BJ (cell line): Measurements from ENCODE around the gene MEAF6. TPM values are rescaled to one million over a fixed set of nuclear protein-coding genes. Genes with fewer than 3 reads are reported as not detected.

ENCODE experiments used
- CTCF ChIA-PET: fragments of 350-600 bp; formaldehyde crosslinking; extraction: SDS; loops from one replicate; lab custom pipeline; 2021; ENCODE audit warnings: antibody characterized with exemption, inconsistent platforms; lab: Yijun Ruan, JAX
- POLR2A ChIA-PET: fragments of 300-600 bp; sonication (Branson Sonifier 250); formaldehyde crosslinking; extraction: SDS; loops from one replicate; lab custom pipeline; 2021; ENCODE audit warnings: antibody characterized with exemption; lab: Charles Lee
- DNase-seq: peaks from one replicate; pipeline ENCODE4 v3.0.0-alpha.2; 2011; ENCODE audit warnings: low read depth
- H3K27me3 ChIP-seq: 2 replicates; pipeline ENCODE4 v1.6.0; 2011; ENCODE audit warnings: low read length; ENCODE audit not compliant: control insufficient read depth, insufficient read depth
- H3K36me3 ChIP-seq: 2 replicates; pipeline ENCODE4 v1.5.1; 2011; ENCODE audit warnings: low read length; ENCODE audit not compliant: control insufficient read depth, insufficient read depth
- H3K4me3 ChIP-seq: 2 replicates; pipeline ENCODE4 v1.5.1; 2011; ENCODE audit warnings: low read depth, mild to moderate bottlenecking, control low read depth, low read length
- CTCF ChIP-seq: IDR thresholded peaks from 2 replicates; pipeline ENCODE4 v1.5.1; 2011; ENCODE audit warnings: low read depth, mild to moderate bottlenecking, control low read depth, inconsistent platforms, low read length, moderate library complexity; ENCODE audit not compliant: insufficient read depth
- polyA plus RNA-seq: library from polyadenylated mRNA; depleted of rRNA; stranded (reverse); fragments of >200 nt; gene quantifications from 2 replicates; pipeline ENCODE4 v1.2.3, GENCODE V29; 2011; rRNA removed
- small RNA-seq: library from RNA; depleted of rRNA; stranded (forward); fragments of <200 nt; gene quantifications from one replicate; pipeline ENCODE3, GENCODE V24; 2012; ENCODE audit warnings: low replicate concordance, low read depth; ENCODE audit not compliant: insufficient read length

The MEAF6 gene
- polyA plus RNA-seq, 1 experiment = 43.1 TPM

- ChIA-PET CTCF (interaction anchor here (1.2 to 2.6 kb wide), 3 partner anchors 8 to 926 kb away, joined by 3 to 20 read pairs (median 4); no protein-coding TSS in a partner anchor), POLR2A (no interaction called here)
- DNase-seq = no peak
- no peak for TF ChIP-seq CTCF
- no peaks in the 10 kb centered on the region for H3K36me3 ChIP-seq
- H3K4me3 ChIP-seq = no peak overlapping the region
- peaks cover 7% of the 10 kb centered on the region for H3K27me3 ChIP-seq
These were observed 71.9 kb downstream of the MEAF6 start for GRCh38 chr1:37442644-37443043.

Small RNA genes within 50 kb of the gene (small RNA-seq; reads per million reads assigned to genes)
- gene AL034379.1 = not detected
- 1.3 reads per million for gene MIR5581

Other genes starting within 250 kb of the MEAF6 start
- 4.8 and 8.9 TPM in 2 replicates for gene ZC3H12A, start 40.2 kb downstream of the MEAF6 start, polyA plus RNA-seq
- gene SNIP1, start 39.5 kb upstream of the MEAF6 start, polyA plus RNA-seq = 5.8 and 7.0 TPM in 2 replicates
- gene DNALI1, start 42.2 kb upstream of the MEAF6 start, polyA plus RNA-seq = 3.8 and 5.5 TPM in 2 replicates
- gene GNL2, start 81.2 kb upstream of the MEAF6 start, polyA plus RNA-seq = 43.6 and 54.5 TPM in 2 replicates
- 0.04 and 0.05 TPM in 2 replicates for gene RSPO1, start 120.1 kb upstream of the MEAF6 start, polyA plus RNA-seq
- 14.9 and 28.2 TPM in 2 replicates for gene CDCA8, start 177.8 kb upstream of the MEAF6 start, polyA plus RNA-seq